Measurements from ENCODE around the gene CALN1.

GRCh38 chr7:72394016-72394415, 18.1 kb downstream of the CALN1 start:
- TF ChIP-seq CTCF (IDR thresholded peaks at IDR 0.05) (no peak), POLR2A (IDR thresholded peaks at IDR 0.05) (no peak)
